Neutrophil (primary cell): ENCODE data around the gene IKZF1.

Experiments
- H3K27ac ChIP-seq: fragments of 200-600 bp; sonication (generic); 2 replicates; pipeline ENCODE4 v1.5.1; 2016; ENCODE audit warnings: mild to moderate bottlenecking, moderate library complexity
- H3K27me3 ChIP-seq: fragments of 200-600 bp; sonication (generic); 2 replicates; pipeline ENCODE4 v1.6.0; 2016; ENCODE audit warnings: mild to moderate bottlenecking
- H3K36me3 ChIP-seq: fragments of 200-600 bp; sonication (generic); 2 replicates; pipeline ENCODE4 v1.5.1; 2017
- H3K4me1 ChIP-seq, 2 experiments: fragments of 200-600 bp in 1 of 2; sonication (generic) in 1 of 2; 1 replicate in 1 of 2; 2 replicates in 1 of 2; pipeline versions ENCODE4 v1.5.1 to v1.6.1; 2013 to 2016; ENCODE audit warnings: low read depth in 1 of 2, low read length in 1 of 2, mild to moderate bottlenecking in 1 of 2, moderate library complexity in 1 of 2; ENCODE audit not compliant: control insufficient read depth in 1 of 2, insufficient read depth in 1 of 2
- H3K4me3 ChIP-seq, 2 experiments: fragments of 200-600 bp in 1 of 2; sonication (generic) in 1 of 2; 1 replicate in 1 of 2; 2 replicates in 1 of 2; pipeline ENCODE4 v1.5.1; 2013 to 2016; ENCODE audit warnings: low read depth in 1 of 2, low read length in 1 of 2, mild to moderate bottlenecking in 1 of 2, moderate library complexity in 1 of 2
- H3K9me3 ChIP-seq: fragments of 200-600 bp; sonication (generic); 2 replicates; pipeline ENCODE4 v1.5.1; 2016
- CTCF ChIP-seq: fragments of 200-600 bp; sonication (generic); IDR thresholded peaks from 2 replicates; pipeline ENCODE4 v1.5.1; 2016; ENCODE audit warnings: antibody characterized with exemption

The IKZF1 gene

DNA sequence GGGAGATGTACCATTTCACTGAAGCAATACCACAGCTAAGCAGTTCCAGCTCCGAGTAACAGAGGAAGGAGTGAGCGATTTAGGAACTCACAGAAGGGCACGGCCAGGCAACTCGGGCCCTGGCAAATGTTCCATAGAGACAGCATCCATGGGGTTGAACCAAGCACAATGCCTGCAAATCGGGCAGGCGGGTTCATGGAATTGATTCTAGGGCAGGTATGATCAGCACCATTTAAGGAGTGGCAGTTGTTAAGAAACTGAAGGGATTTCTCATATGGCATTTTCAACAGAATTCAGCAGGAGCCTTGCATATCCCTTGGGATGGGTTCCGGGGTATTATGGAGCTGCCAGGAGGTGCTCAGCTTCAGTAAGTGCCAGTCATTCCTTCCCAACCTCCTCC lies 66.4 kb downstream of the IKZF1 start:
- H3K27ac ChIP-seq = peak overlapping the region; percentile 44
- H3K27me3 ChIP-seq = no peaks in the 10 kb centered on the region
- TF ChIP-seq CTCF = no peak
- no peaks in the 10 kb centered on the region for H3K9me3 ChIP-seq
- H3K4me1 ChIP-seq = no peaks in the 10 kb centered on the region
- peaks cover 84% of the 10 kb centered on the region for H3K36me3 ChIP-seq
- H3K4me3 ChIP-seq = no peak overlapping the region

DNA sequence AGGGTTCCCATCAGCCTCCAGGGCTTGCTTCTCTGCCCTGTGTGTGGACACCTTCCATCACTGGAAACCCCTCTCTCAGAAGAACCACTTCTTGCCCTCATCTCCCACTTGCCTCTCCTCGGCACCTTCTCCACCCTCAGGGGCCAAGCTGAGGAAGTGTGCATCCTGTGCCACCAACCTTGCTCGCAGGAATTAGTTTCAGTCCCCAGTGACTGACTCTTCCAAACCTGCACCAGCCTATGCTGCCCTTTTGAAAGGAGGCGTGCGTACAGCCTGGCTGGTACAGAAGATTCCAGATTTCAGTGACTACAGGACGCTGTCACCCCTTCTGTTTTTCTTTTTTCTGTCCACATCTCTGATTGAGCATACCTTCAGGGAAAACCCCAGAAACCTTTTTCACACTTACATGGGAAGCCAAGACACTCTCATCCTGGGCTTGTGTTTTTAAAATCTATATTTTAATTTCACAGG lies 67.1 kb downstream of the IKZF1 start:
- no peak overlapping the region for H3K4me3 ChIP-seq
- no peak for TF ChIP-seq CTCF
- peak overlapping the region; percentile 44 for H3K27ac ChIP-seq
- no peaks in the 10 kb centered on the region for H3K27me3 ChIP-seq
- H3K4me1 ChIP-seq = no peaks in the 10 kb centered on the region
- peaks cover 86% of the 10 kb centered on the region for H3K36me3 ChIP-seq
- no peaks in the 10 kb centered on the region for H3K9me3 ChIP-seq

- H3K4me3 ChIP-seq = no peak overlapping the region
- peak overlapping the region; percentile 18 for H3K27ac ChIP-seq
- no peaks in the 10 kb centered on the region for H3K4me1 ChIP-seq
- TF ChIP-seq CTCF = no peak
- H3K27me3 ChIP-seq = no peaks in the 10 kb centered on the region
- no peaks in the 10 kb centered on the region for H3K9me3 ChIP-seq
- peaks cover 91% of the 10 kb centered on the region for H3K36me3 ChIP-seq
Measured at GRCh38 chr7:50372923-50373322, 68.4 kb downstream of the IKZF1 start.

GRCh38 chr7:50376056-50376820 lies 71.7 kb downstream of the IKZF1 start:
- peaks cover 96% of the 10 kb centered on the region for H3K36me3 ChIP-seq
- H3K9me3 ChIP-seq = no peaks in the 10 kb centered on the region
- H3K27me3 ChIP-seq = no peaks in the 10 kb centered on the region
- no peak overlapping the region for H3K4me3 ChIP-seq
- peak overlapping the region; percentile 34 for H3K27ac ChIP-seq
- H3K4me1 ChIP-seq = no peaks in the 10 kb centered on the region
- no peak for TF ChIP-seq CTCF

DNA sequence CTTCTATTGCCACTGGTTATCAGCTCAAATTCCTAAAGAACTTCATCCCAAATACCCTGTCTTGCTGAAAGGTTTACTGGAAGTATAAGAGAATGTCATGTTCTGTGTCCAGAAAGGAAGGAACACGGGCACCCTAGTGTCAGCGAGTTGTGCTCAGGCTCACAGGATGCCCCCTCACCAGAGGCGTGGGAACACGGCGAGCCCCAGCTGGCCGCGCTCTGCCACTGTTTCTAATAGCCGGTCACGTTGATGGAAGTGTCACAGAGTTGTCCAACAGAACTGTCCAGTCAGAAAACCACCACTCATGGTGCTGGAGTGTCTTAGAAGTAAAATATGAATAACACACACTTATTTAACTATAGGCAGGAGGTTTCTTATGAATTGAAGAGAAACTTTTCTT lies 72.8 kb downstream of the IKZF1 start:
- no peak for TF ChIP-seq CTCF
- no peaks in the 10 kb centered on the region for H3K27me3 ChIP-seq
- H3K27ac ChIP-seq = peak overlapping the region; percentile 1
- H3K4me3 ChIP-seq = no peak overlapping the region
- H3K4me1 ChIP-seq = no peaks in the 10 kb centered on the region
- peaks cover 89% of the 10 kb centered on the region for H3K36me3 ChIP-seq
- no peaks in the 10 kb centered on the region for H3K9me3 ChIP-seq
